PC-3 (cell line): Measurements from ENCODE around the gene POP4. TPM values are rescaled to one million over a fixed set of nuclear protein-coding genes. Genes with fewer than 3 reads are reported as not detected.

Source experiments
- ATAC-seq: fragments of 200-7000 bp; cut with Tn5 transposase; 2 replicates; pipeline ENCODE4 v1.9.1; 2020; ENCODE audit warnings: mild to moderate bottlenecking, moderate library complexity
- BruUV-seq: library from RNA; stranded (reverse); fragments of 400-500 nt; replicated peaks from 2 replicates; lab custom pipeline; 2021; lab: Mats Ljungman, UMichigan
- CTCF ChIA-PET: fragments of 300-600 bp; sonication (Branson Sonifier 250); formaldehyde crosslinking; loops from one replicate; lab custom pipeline; 2022; ENCODE audit warnings: antibody characterized with exemption; lab: Charles Lee
- POLR2A ChIA-PET: fragments of 300-600 bp; sonication (Branson Sonifier 250); formaldehyde crosslinking; loops from one replicate; lab custom pipeline; 2022; ENCODE audit warnings: antibody characterized with exemption; ENCODE audit not compliant: unreplicated experiment; lab: Charles Lee
- DNase-seq: peaks from one replicate; pipeline ENCODE4 v3.0.0-alpha.2; 2015
- H2AFZ ChIP-seq: fragments of 300-600 bp; sonication (generic); 2 replicates; pipeline ENCODE4 v1.6.0; 2016; ENCODE audit warnings: antibody characterized with exemption, low read length
- H3F3A ChIP-seq: fragments of 300-600 bp; sonication (generic); one replicate; pipeline ENCODE4 v1.6.0; 2017; ENCODE audit warnings: antibody characterized with exemption, low read length, control low read depth, mild to moderate bottlenecking; ENCODE audit not compliant: unreplicated experiment
- H3K27ac ChIP-seq: fragments of 300-600 bp; sonication (generic); 2 replicates; pipeline ENCODE4 v1.5.1; 2016; ENCODE audit warnings: mild to moderate bottlenecking, low read length
- H3K27me3 ChIP-seq: fragments of 300-600 bp; sonication (generic); 2 replicates; pipeline ENCODE4 v1.6.1; 2016; ENCODE audit warnings: low read length, mixed read lengths
- H3K36me3 ChIP-seq: fragments of 300-600 bp; sonication (generic); 2 replicates; pipeline ENCODE4 v1.6.1; 2016; ENCODE audit warnings: low read depth, mixed run types, low read length, mixed read lengths
- H3K4me1 ChIP-seq: fragments of 300-600 bp; sonication (generic); 2 replicates; pipeline ENCODE4 v1.5.1; 2016; ENCODE audit warnings: low read length; ENCODE audit not compliant: insufficient read depth
- H3K4me2 ChIP-seq: fragments of 300-600 bp; sonication (generic); 2 replicates; pipeline ENCODE4 v1.6.0; 2016; ENCODE audit warnings: low read length
- H3K4me3 ChIP-seq: fragments of 300-600 bp; sonication (generic); 2 replicates; pipeline ENCODE4 v1.5.1; 2016; ENCODE audit warnings: mild to moderate bottlenecking, low read length, mixed read lengths
- H3K79me2 ChIP-seq: fragments of 300-600 bp; sonication (generic); 2 replicates; pipeline ENCODE4 v1.6.1; 2017; ENCODE audit warnings: low read length, mixed read lengths
- H3K9ac ChIP-seq: fragments of 300-600 bp; sonication (generic); 2 replicates; pipeline ENCODE4 v1.6.0; 2016; ENCODE audit warnings: mild to moderate bottlenecking, low read length
- H3K9me2 ChIP-seq: fragments of 300-600 bp; sonication (generic); replicated peaks from 2 replicates; pipeline ENCODE4 v1.6.1; 2016; ENCODE audit warnings: mixed run types, low read length, mixed read lengths
- H3K9me3 ChIP-seq: fragments of 300-600 bp; sonication (generic); 2 replicates; pipeline ENCODE4 v1.6.1; 2016; ENCODE audit warnings: low read length, mixed read lengths
- H4K20me1 ChIP-seq: fragments of 300-600 bp; sonication (generic); 2 replicates; pipeline ENCODE4 v1.6.1; 2016; ENCODE audit warnings: low read length, mixed read lengths
- CTCF ChIP-seq: fragments of 300-600 bp; sonication (generic); conservative IDR thresholded peaks from 2 replicates; pipeline ENCODE4 v1.5.1; 2017; ENCODE audit warnings: antibody characterized with exemption, low read depth, mild to moderate bottlenecking, low read length
- EZH2 ChIP-seq: fragments of 300-600 bp; sonication (generic); IDR thresholded peaks from one replicate; pipeline ENCODE4 v1.6.1; 2017; ENCODE audit warnings: antibody characterized with exemption, mild to moderate bottlenecking, low read length; ENCODE audit not compliant: unreplicated experiment
- EZH2phosphoT487 ChIP-seq: fragments of 300-600 bp; sonication (generic); IDR thresholded peaks from 2 replicates; pipeline ENCODE4 v1.6.1; 2018; ENCODE audit warnings: mild to moderate bottlenecking, antibody characterized with exemption, low read length, borderline replicate concordance
- intact Hi-C: fragments of 100-400 bp; cut with micrococcal nuclease; formaldehyde crosslinking; loops from 2 replicates; pipeline ENCODE4 v1.9.0; 2023
- total RNA-seq: library from RNA; depleted of rRNA; stranded (reverse); fragments of >200 nt; gene quantifications from 2 replicates; pipeline ENCODE4 v1.2.3, GENCODE V29; 2014

POP4 gene
- total RNA-seq, 1 experiment from 2014 or later = 115 TPM

DNA sequence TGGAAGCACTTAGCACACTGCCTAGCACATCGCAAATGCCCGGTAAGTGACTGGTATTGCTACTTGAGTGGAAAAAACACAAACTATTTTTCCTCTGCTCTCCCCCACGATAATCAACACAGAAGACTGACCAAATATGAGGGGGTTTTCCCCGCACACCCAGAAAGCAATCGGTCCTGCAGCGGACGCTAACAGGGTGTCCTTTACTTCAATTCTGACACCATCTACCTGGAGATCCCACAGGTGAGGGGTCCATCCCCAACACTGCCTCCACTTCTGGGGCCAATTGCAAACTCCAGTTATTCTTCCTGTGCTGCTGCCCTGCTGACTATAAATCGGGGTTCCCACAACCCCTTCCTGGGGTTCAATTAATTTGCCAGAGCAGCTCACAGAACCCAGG lies 33.0 kb downstream of the POP4 start:
- DNase-seq (no peak), ATAC-seq (no peak)
- H3K9ac ChIP-seq = no peak overlapping the region
- TF ChIP-seq CTCF (no peak), EZH2 (no peak), EZH2phosphoT487 (no peak)
- H3K9me2 ChIP-seq = no peaks in the 10 kb centered on the region
- intact Hi-C loops = no loop called here
- POLR2A ChIA-PET = no interaction called here
- no peak overlapping the region for H3K4me3 ChIP-seq
- no peaks in the 10 kb centered on the region for H3F3A ChIP-seq
- no peak overlapping the region for H3K4me2 ChIP-seq
- H3K27me3 ChIP-seq = no peaks in the 10 kb centered on the region; the same call in 1 of the 2 replicates
- H3K27ac ChIP-seq = no peak overlapping the region
- H3K4me1 ChIP-seq = no peaks in the 10 kb centered on the region
- BruUV-seq = no TSS peak
- no peak overlapping the region for H2AFZ ChIP-seq
- H3K36me3 ChIP-seq = no peaks in the 10 kb centered on the region
- CTCF ChIA-PET = no interaction called here
- no peaks in the 10 kb centered on the region for H3K9me3 ChIP-seq
- H4K20me1 ChIP-seq = no peaks in the 10 kb centered on the region
- H3K79me2 ChIP-seq = no peaks in the 10 kb centered on the region

- DNase-seq (no peak), ATAC-seq (no peak)
- Histone ChIP-seq H3K79me2 (no peaks in the 10 kb centered on the region), H3K27ac (no peak overlapping the region), H3K4me1 (no peaks in the 10 kb centered on the region), H3K4me2 (no peak overlapping the region), H3K36me3 (no peaks in the 10 kb centered on the region), H2AFZ (no peak overlapping the region), H3F3A (no peaks in the 10 kb centered on the region), H3K4me3 (no peak overlapping the region), H3K9me2 (no peaks in the 10 kb centered on the region), H3K9me3 (no peaks in the 10 kb centered on the region), H3K9ac (no peak overlapping the region), H3K27me3 (no peaks in the 10 kb centered on the region; the same call in 1 of the 2 replicates), H4K20me1 (no peaks in the 10 kb centered on the region)
- CTCF ChIA-PET = no interaction called here
- POLR2A ChIA-PET = no interaction called here
- intact Hi-C loops = no loop called here
- no TSS peak for BruUV-seq
- TF ChIP-seq EZH2 (no peak), EZH2phosphoT487 (no peak), CTCF (no peak)
Observed at GRCh38 chr19:29640231-29640630, 34.1 kb downstream of the POP4 start.

DNA sequence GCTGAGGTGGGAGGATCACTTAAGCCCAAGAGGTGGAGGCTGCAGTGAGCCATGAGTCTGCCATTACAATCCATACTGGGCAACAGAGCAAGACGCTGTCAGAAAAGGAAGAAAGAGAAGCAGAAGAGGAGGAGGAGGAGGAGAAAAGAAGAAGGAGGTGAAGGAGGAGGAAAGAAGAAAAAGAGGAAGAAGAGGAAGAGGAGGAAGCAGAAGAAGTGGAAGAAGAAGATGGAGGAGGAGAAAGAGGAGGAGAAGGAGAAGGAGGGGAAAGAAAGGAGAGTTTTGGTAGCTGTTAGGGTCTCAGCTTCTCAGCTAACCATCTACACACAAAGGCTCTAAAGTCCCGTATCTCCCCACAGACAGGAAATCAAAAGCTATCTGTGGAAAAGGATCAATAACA lies 35.5 kb downstream of the POP4 start:
- no peak overlapping the region for H3K27ac ChIP-seq
- TF ChIP-seq EZH2phosphoT487 (no peak), CTCF (no peak), EZH2 (no peak)
- ChIA-PET CTCF (no interaction called here), POLR2A (no interaction called here)
- no peaks in the 10 kb centered on the region; the same call in 1 of the 2 replicates for H3K27me3 ChIP-seq
- H3K4me2 ChIP-seq = no peak overlapping the region
- no peak overlapping the region for H2AFZ ChIP-seq
- DNase-seq (no peak), ATAC-seq (no peak)
- H3K9ac ChIP-seq = no peak overlapping the region
- H3K9me3 ChIP-seq = no peaks in the 10 kb centered on the region
- intact Hi-C loops = no loop called here
- H3K36me3 ChIP-seq = no peaks in the 10 kb centered on the region
- H4K20me1 ChIP-seq = no peaks in the 10 kb centered on the region
- H3K9me2 ChIP-seq = no peaks in the 10 kb centered on the region
- no peaks in the 10 kb centered on the region for H3K79me2 ChIP-seq
- no peaks in the 10 kb centered on the region for H3F3A ChIP-seq
- H3K4me3 ChIP-seq = no peak overlapping the region
- BruUV-seq = no TSS peak
- peaks cover 10% of the 10 kb centered on the region; the same call in 1 of the 2 replicates for H3K4me1 ChIP-seq
